AG09309 (cell line): ENCODE results near the gene ACSS2.
"Not testable (repeated sequence)": the region's sequence is repeated elsewhere in the genome, so short reads cannot be mapped to it uniquely, and the experiment has no call there.

Experiments used
- DNase-seq: peaks from one replicate; pipeline ENCODE4 v3.0.0-alpha.2; 2010; ENCODE audit warnings: low read depth
- H3K4me3 ChIP-seq: 2 replicates; pipeline ENCODE4 v1.5.1; 2011; ENCODE audit warnings: mild to moderate bottlenecking, low read depth, low read length, moderate library complexity; ENCODE audit not compliant: control insufficient read depth
- CTCF ChIP-seq: IDR thresholded peaks from 2 replicates; pipeline ENCODE4 v1.5.1; 2011; ENCODE audit warnings: mild to moderate bottlenecking, low read depth, low read length, inconsistent platforms; ENCODE audit not compliant: insufficient read depth, control insufficient read depth; ENCODE audit errors: missing control alignments

ACSS2 gene

GRCh38 chr20:34872622-34873224 is 3.7 kb upstream of the ACSS2 start, which contains the start of gene GGT7:
Gene GGT7, minus strand, starts transcription at chr20:34872856. Its CDS starts 41 bp downstream, at chr20:34872815.
- H3K4me3 ChIP-seq = peak within 1 kb of the TSS; percentile 66
- TF ChIP-seq CTCF = peak; percentile 64
- no peak for DNase-seq

GRCh38 chr20:34873583-34874093 is 2.8 kb upstream of the ACSS2 start:
- no peak for TF ChIP-seq CTCF
- DNase-seq = no peak
- H3K4me3 ChIP-seq = no peak overlapping the region

- no peak overlapping the region for H3K4me3 ChIP-seq
- peak; percentile 95 for TF ChIP-seq CTCF
- DNase-seq = peak; percentile 75
Measured at GRCh38 chr20:34874094-34874654, 2.2 kb upstream of the ACSS2 start.

GRCh38 chr20:34875642-34876405 is 588 bp upstream of the ACSS2 start:
- no peak for DNase-seq
- H3K4me3 ChIP-seq = peak overlapping the region; percentile 67

GRCh38 chr20:34880215-34880850 is 3.9 kb downstream of the ACSS2 start:
- no peak for DNase-seq
- TF ChIP-seq CTCF = no peak

More at GRCh38 chr20:34875642-34876405, 588 bp upstream of the ACSS2 start:
- TF ChIP-seq CTCF = no peak

GRCh38 chr20:34880971-34881370 is 4.6 kb downstream of the ACSS2 start:
- not testable (repeated sequence) for DNase-seq, H3K4me3 ChIP-seq

More at GRCh38 chr20:34880215-34880850, 3.9 kb downstream of the ACSS2 start:
- no peak overlapping the region for H3K4me3 ChIP-seq
